NOMO-1 treated with DMSO at 0.1 percent for 48 hours (cell line): ENCODE results near the gene TMEM106A.
"Not testable (repeated sequence)": the region's sequence is repeated elsewhere in the genome, so short reads cannot be mapped to it uniquely, and the experiment has no call there.

Experiments
- DNase-seq: peaks from one replicate; lab custom pipeline; 2025; ENCODE audit not compliant: unreplicated experiment; lab: John Stamatoyannopoulos, UW

Gene TMEM106A, protein sequence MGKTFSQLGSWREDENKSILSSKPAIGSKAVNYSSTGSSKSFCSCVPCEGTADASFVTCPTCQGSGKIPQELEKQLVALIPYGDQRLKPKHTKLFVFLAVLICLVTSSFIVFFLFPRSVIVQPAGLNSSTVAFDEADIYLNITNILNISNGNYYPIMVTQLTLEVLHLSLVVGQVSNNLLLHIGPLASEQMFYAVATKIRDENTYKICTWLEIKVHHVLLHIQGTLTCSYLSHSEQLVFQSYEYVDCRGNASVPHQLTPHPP

DNA sequence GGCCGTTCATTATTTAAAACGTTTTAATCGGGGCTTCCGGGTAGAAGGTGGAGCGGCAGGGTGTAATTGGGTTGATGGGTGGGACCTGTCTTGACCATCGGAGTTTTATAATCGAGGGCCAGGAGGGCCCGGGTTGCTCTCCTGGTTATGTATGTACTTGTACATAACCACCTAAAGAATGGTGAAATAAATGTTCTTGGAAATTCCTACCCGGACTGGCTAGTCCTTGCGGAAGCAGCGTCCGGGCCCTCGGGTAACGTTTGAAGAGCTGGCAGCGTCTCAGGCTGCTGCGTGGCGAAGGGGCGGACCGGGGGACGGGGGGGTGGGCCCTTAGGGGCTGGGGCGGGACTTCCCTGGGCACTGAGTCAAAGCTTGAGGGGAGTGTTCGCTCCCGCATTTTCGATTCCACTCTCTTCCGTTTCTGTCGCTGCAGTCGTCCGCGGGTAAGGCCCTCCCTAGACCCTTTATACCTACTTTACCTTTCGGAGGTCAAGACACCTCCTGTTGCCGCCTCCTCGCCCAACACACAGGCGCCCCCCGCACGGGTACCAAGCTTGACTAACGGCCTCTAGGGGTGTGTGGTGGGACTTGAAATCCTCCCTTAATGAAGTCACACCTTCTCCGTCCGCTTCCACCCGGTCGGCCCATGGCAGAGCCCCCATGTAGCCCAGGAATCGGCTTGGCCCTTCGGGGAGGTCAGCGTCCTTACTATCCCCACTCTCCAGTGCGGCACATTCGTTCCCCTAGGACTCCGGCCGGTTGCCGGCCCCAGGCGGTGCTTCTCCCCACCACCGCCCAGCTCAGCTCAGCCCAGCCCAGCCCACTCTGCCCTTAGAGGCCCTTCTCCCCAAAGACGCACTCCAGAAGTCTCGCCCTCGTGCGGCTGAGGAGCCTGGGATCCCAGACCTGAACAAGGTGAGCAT lies at the start of gene TMEM106A:
Gene TMEM106A (plus strand): TSS at position 396 of the 923 bp plus-strand sequence. CDS start 1,167 bp downstream, outside the sequence.
- DNase-seq = peak; percentile 74

GRCh38 chr17:43165971-43166370 lies 45.7 kb upstream of the TMEM106A start:
- not testable (repeated sequence) for DNase-seq

- peak; percentile 46 for DNase-seq
Measured at GRCh38 chr17:43169561-43170139, 42.0 kb upstream of the TMEM106A start.

DNA sequence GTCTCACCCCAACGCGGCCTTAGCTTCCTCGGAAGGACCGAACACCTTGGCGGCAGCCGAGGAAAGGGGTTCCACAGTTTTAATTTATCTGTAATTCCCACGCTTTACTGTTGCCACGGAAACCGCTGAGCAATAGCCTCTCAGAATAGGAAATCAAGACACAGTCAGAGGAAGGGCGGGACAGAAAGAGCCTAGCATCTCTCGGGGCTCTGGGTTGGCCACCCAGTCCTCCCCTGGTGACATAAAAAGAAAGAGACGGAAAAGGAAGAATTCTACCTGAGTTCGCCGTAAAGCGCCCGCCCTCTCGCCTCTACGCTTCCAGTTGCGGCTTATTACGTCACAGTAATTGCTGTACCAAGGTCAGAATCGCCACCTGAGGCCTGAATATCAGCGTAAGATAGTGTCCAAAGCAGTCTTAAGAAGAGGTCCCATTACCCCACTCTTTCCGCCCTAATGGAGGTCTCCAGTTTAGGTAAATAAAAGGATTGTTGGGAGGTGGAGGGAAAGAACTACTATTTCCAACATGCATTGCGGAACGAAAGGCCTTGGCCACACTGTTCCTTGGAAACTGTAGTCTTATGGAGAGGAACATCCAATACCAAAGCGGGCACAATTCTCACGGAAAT lies 41.4 kb upstream of the TMEM106A start:
- DNase-seq = peak; percentile 99

DNA sequence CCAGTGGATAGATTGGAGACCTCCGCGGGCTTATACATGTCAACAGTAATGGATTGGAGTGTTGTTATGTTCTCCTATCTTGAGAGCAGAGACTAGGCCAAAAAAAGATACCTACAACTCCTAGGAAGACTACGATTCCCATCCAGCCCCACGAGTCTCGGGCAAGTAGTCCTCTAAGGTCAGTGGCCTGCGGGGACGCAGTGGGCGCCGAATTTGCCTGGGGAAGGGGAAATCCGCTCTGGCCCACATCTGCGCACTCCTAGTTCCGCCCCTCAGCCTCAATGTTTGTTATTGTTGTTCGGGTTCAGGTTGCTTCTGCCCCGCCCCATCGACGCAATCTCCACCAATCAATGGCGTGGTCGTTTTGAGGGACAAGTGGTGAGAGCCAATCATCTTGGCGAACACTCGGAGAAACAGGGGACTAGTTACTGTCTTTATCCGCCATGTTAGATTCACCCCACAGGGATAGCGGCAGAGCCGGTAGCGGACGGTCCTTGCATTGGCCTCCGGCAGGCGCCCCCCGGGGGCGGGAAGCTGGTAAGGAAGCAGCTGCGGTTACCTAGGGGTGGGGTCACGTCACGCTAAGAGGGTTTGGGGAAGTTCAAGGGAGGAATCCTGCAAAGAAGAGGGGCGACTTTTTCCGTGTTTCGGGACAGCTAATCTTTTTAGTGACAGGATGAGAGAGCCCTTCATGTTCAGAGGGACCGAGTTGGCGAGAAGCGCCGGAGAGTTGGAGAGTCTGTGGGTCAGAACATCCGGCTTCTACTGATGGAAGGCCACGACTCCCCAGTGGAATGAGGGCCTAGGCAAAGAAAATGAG lies 40.7 kb upstream of the TMEM106A start, which contains the start of gene NBR1:
Gene NBR1 (plus strand): TSS at position 449 of the 820 bp plus-strand sequence. CDS start 4,586 bp downstream, outside the sequence.
- peak; percentile 98 for DNase-seq

DNA sequence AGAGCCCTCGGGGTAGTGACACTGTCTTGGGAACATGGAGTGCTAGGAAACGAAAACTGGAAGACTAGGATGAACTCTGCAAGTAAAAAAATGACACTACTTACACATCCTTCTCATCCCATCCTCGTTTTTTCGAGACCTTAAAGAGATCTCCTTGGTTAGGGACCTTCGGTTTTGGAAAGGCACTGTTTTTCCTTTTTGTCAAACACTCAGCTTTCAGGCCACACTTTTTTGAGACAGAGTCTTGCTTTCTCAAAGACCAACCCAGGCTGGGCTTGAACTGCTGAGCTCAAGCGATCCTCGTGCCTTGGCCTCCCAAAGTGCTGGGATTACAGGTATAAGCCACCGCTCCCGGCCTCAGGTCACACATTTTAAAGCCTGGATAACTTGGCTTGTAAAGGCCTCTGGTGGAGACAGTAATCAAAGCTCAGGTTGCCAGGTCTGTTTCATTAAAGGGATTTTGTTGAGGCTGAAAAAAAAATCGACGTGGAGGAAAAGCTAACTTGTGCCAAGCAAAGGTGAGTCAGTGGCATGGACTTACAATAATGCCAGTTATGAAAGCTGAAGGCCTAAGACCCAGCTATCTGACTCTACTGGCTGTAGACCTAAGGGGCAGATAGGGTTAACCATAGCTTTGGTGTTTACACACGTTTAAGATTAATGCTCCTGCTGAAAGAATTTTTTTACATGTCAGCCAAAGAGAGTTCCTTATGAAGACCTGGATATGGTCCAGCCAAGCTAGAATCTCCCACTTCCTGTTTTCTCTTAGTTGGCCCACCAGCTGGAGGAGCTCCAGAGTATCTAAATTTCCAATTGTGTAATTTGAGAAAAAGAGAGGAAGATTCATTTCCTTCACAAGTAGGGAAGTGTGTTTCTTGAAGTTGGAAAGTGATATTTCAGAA lies 39.8 kb upstream of the TMEM106A start:
- DNase-seq = peak; percentile 56

- DNase-seq = no peak
Measured at GRCh38 chr17:43175213-43176118, 36.2 kb upstream of the TMEM106A start.

DNA sequence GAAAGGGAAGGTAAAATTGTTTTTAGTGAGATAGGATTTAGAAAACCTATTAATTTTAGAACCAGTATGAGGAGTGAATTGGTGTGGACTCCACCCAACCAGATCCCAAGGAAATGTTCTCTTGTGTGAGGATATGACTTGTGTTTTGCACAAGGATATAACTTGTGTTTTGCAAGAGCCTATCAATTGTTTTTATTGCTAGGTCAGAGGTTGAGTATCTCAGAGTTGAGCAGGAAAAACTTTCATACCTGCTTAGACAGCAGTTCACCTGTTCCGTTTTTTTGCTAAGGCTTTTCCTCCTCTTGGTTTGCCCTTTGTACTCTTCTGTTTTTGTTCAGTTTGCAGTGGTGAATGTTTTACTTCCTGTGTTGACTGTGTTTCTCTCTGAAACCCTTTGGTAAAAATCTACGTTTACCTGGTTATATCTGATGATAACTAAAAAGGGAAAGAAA lies 35.5 kb upstream of the TMEM106A start:
- DNase-seq = no peak

- DNase-seq = no peak
Measured at GRCh38 chr17:43183921-43184320, 27.8 kb upstream of the TMEM106A start.

- DNase-seq = not testable (repeated sequence)
Measured at GRCh38 chr17:43186656-43187055, 25.0 kb upstream of the TMEM106A start.

GRCh38 chr17:43193251-43193650 lies 18.4 kb upstream of the TMEM106A start:
- no peak for DNase-seq

GRCh38 chr17:43199633-43200032 lies 12.0 kb upstream of the TMEM106A start:
- DNase-seq = no peak

GRCh38 chr17:43200127-43200526 lies 11.5 kb upstream of the TMEM106A start:
- DNase-seq = no peak

DNA sequence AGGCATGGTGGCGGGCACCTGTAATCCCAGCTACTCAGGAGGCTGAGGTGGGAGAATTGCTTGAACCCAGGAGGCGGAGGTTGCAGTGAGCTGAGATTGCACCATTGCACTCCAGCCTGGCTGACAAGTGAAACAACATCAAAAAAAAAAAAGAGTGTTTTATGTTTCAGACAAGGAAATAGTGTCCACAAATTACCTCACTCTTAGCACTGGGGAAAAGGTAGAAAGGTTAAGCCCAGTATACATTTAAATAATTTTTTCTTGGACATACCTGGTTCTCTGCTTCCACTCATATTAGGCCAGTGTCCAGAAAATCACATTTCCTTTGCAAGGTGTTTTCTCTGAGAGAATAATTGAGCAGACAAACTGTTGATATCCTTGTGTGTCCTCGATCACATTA lies 8.7 kb upstream of the TMEM106A start:
- DNase-seq = not testable (repeated sequence)

DNA sequence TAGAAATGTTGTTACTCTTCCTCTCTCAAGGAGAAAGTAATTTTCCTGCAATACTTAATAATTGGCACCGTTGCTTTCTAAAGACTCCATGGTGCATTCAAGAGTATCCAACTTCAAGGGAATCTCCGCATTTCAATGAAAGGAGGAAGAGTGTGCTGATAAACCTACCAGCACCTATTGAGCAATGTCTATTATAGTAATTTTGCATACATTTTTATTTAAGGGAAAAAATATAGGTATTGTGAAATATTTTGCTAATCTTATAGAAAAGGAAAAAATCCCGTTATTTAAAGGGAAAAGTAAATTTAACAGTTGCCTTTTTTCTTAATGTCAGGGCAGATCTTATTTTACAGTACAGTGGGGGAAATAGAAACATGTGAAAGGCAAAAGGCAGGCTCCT lies 1.1 kb upstream of the TMEM106A start:
- DNase-seq = peak; percentile 1

- DNase-seq = no peak
Measured at GRCh38 chr17:43211123-43211479, 574 bp upstream of the TMEM106A start.

- DNase-seq = peak; percentile 37
Measured at GRCh38 chr17:43212641-43213490, 1.2 kb downstream of the TMEM106A start.
